ENCODE results near the gene MPPED1. TPM values are rescaled to one million over a fixed set of nuclear protein-coding genes. Genes with fewer than 3 reads are reported as not detected.

MPPED1 gene
- polyA plus RNA-seq, 1 of the 3 experiments (the other 2 are of a cell fraction): 0.03 TPM

DNA sequence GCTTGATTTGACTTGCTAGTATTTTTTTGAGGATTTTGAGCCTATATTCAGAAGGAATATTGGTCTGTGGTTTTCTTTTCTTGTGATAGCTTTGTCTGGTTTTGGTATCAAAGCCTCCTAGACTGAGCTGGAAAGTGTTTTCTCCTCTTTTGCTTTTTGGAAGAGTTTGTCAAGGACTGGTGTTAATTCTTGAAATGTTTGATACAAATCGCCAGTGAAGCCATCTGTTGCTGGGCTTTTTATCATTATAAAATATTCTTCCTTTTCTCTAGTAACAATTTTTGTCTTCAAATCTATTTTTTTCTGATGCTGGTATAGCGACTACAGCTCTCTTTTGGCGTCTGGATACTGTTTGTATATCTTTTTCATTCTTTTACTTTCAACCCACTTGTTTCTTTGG is 45.2 kb downstream of the MPPED1 start:
- H3K36me3 ChIP-seq (replicated peaks in 1 of 2; ENCODE audit: control insufficient read depth in 1 of 2, insufficient read depth in 2 of 2, low read length in 1 of 2): no peaks in the 10 kb centered on the region
- WGBS (ENCODE audit: low lambda C conversion rate): 35% methylated on average over 3 of the region's 3 CpGs
- H3K27me3 ChIP-seq (ENCODE audit: insufficient read depth): no peaks in the 10 kb centered on the region
- no peak overlapping the region for H3K27ac ChIP-seq (ENCODE audit: low read depth in 2 of 2, low read length in 1 of 2)
- no peaks in the 10 kb centered on the region for H3K9me2 ChIP-seq
- H3K9ac ChIP-seq: no peak overlapping the region
- no peaks in the 10 kb centered on the region for H3K4me1 ChIP-seq (ENCODE audit: control insufficient read depth in 1 of 2, insufficient read depth in 2 of 2, low read depth in 1 of 2, low read length in 1 of 2)
- no peaks in the 10 kb centered on the region for H4K20me1 ChIP-seq (ENCODE audit: insufficient read depth)
- no peak overlapping the region for H3K4me2 ChIP-seq
- H3F3A ChIP-seq (replicated peaks; ENCODE audit: insufficient read depth): no peaks in the 10 kb centered on the region
- DNase-seq: no peak
- TF ChIP-seq, protein P1, sequence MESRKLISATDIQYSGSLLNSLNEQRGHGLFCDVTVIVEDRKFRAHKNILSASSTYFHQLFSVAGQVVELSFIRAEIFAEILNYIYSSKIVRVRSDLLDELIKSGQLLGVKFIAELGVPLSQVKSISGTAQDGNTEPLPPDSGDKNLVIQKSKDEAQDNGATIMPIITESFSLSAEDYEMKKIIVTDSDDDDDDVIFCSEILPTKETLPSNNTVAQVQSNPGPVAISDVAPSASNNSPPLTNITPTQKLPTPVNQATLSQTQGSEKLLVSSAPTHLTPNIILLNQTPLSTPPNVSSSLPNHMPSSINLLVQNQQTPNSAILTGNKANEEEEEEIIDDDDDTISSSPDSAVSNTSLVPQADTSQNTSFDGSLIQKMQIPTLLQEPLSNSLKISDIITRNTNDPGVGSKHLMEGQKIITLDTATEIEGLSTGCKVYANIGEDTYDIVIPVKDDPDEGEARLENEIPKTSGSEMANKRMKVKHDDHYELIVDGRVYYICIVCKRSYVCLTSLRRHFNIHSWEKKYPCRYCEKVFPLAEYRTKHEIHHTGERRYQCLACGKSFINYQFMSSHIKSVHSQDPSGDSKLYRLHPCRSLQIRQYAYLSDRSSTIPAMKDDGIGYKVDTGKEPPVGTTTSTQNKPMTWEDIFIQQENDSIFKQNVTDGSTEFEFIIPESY (IDR thresholded peaks at IDR 0.05; ENCODE audit: borderline replicate concordance, low read depth): no peak
- TF ChIP-seq, protein P2, sequence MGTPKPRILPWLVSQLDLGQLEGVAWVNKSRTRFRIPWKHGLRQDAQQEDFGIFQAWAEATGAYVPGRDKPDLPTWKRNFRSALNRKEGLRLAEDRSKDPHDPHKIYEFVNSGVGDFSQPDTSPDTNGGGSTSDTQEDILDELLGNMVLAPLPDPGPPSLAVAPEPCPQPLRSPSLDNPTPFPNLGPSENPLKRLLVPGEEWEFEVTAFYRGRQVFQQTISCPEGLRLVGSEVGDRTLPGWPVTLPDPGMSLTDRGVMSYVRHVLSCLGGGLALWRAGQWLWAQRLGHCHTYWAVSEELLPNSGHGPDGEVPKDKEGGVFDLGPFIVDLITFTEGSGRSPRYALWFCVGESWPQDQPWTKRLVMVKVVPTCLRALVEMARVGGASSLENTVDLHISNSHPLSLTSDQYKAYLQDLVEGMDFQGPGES (IDR thresholded peaks at IDR 0.05; ENCODE audit: low read depth, low read length): no peak
- TF ChIP-seq EP300 (IDR thresholded peaks at IDR 0.05; ENCODE audit: borderline replicate concordance in 1 of 2, low read depth in 1 of 2, low read length in 1 of 2): no peak
- no peak overlapping the region for H2AFZ ChIP-seq (ENCODE audit: low read depth)
- H3K4me3 ChIP-seq (ENCODE audit: low read depth in 2 of 2, low read length in 1 of 2): no peak overlapping the region
- no peaks in the 10 kb centered on the region for H3K79me2 ChIP-seq (ENCODE audit: insufficient read depth)
- ChIA-PET POLR2A (no interaction called here), CTCF (no interaction called here)
- no peaks in the 10 kb centered on the region for H3K9me3 ChIP-seq

DNA sequence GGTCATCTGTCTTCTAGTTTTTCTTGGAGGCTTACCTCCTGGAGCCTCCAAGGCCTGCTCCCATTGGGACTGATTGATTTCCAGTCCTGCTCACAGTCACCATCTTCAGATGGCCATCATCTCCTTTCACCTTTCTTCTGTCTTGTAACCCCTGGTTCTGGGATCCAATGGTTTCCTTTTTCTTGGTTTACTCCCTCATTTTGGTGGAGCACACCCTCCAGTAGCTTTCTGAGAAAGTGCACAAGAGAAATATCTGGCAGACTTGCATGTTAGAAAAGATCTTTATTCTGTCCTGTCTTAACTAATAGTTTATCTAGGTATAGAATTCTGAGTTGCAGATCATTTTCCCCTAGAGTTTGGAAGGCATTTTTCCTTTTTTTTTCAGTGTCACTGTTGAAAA is 50.9 kb downstream of the MPPED1 start:
- H3K4me2 ChIP-seq: no peak overlapping the region
- TF ChIP-seq RAD21 (IDR thresholded peaks at IDR 0.05; ENCODE audit: low read length) (no peak), TAF1 (IDR thresholded peaks at IDR 0.05; ENCODE audit: borderline replicate concordance, low read depth, low read length) (no peak), SIN3A (IDR thresholded peaks at IDR 0.05; ENCODE audit: borderline replicate concordance, low read depth, low read length) (no peak), FOXJ3 (CRISPR knock-in tag; IDR thresholded peaks at IDR 0.05) (no peak), FOXM1 (IDR thresholded peaks at IDR 0.05; ENCODE audit: low read depth) (no peak), MXI1 (IDR thresholded peaks at IDR 0.05; ENCODE audit: low read depth, low read length) (no peak), YY1 (IDR thresholded peaks at IDR 0.05; ENCODE audit: low read depth) (no peak), TCF12 (IDR thresholded peaks at IDR 0.05) (no peak)
- TF ChIP-seq, protein P3, sequence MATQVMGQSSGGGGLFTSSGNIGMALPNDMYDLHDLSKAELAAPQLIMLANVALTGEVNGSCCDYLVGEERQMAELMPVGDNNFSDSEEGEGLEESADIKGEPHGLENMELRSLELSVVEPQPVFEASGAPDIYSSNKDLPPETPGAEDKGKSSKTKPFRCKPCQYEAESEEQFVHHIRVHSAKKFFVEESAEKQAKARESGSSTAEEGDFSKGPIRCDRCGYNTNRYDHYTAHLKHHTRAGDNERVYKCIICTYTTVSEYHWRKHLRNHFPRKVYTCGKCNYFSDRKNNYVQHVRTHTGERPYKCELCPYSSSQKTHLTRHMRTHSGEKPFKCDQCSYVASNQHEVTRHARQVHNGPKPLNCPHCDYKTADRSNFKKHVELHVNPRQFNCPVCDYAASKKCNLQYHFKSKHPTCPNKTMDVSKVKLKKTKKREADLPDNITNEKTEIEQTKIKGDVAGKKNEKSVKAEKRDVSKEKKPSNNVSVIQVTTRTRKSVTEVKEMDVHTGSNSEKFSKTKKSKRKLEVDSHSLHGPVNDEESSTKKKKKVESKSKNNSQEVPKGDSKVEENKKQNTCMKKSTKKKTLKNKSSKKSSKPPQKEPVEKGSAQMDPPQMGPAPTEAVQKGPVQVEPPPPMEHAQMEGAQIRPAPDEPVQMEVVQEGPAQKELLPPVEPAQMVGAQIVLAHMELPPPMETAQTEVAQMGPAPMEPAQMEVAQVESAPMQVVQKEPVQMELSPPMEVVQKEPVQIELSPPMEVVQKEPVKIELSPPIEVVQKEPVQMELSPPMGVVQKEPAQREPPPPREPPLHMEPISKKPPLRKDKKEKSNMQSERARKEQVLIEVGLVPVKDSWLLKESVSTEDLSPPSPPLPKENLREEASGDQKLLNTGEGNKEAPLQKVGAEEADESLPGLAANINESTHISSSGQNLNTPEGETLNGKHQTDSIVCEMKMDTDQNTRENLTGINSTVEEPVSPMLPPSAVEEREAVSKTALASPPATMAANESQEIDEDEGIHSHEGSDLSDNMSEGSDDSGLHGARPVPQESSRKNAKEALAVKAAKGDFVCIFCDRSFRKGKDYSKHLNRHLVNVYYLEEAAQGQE (IDR thresholded peaks at IDR 0.05; ENCODE audit: low read depth, low read length): no peak
- TF ChIP-seq, protein P4, sequence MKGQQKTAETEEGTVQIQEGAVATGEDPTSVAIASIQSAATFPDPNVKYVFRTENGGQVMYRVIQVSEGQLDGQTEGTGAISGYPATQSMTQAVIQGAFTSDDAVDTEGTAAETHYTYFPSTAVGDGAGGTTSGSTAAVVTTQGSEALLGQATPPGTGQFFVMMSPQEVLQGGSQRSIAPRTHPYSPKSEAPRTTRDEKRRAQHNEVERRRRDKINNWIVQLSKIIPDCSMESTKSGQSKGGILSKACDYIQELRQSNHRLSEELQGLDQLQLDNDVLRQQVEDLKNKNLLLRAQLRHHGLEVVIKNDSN (IDR thresholded peaks at IDR 0.05; ENCODE audit: borderline replicate concordance, low read depth): no peak
- no peak overlapping the region for H3K4me3 ChIP-seq (ENCODE audit: low read depth in 2 of 2, low read length in 1 of 2)
- CTCF ChIA-PET: no interaction called here
- no peaks in the 10 kb centered on the region for H3K79me2 ChIP-seq (ENCODE audit: insufficient read depth)
- no peaks in the 10 kb centered on the region for H3K36me3 ChIP-seq (replicated peaks in 1 of 2; ENCODE audit: control insufficient read depth in 1 of 2, insufficient read depth in 2 of 2, low read length in 1 of 2)
- H4K20me1 ChIP-seq (ENCODE audit: insufficient read depth): no peaks in the 10 kb centered on the region
- no peaks in the 10 kb centered on the region; a peak in 1 of 4 replicates for H3K4me1 ChIP-seq (ENCODE audit: control insufficient read depth in 1 of 2, insufficient read depth in 2 of 2, low read depth in 1 of 2, low read length in 1 of 2)
- no peak overlapping the region for H2AFZ ChIP-seq (ENCODE audit: low read depth)
- no peaks in the 10 kb centered on the region for H3K9me2 ChIP-seq
- DNase-seq: no peak
- POLR2A ChIA-PET: no interaction called here
- H3K27me3 ChIP-seq (ENCODE audit: insufficient read depth): no peaks in the 10 kb centered on the region
- no peak overlapping the region for H3K9ac ChIP-seq
- H3K27ac ChIP-seq (ENCODE audit: low read depth in 2 of 2, low read length in 1 of 2): no peak overlapping the region
- no peaks in the 10 kb centered on the region for H3F3A ChIP-seq (replicated peaks; ENCODE audit: insufficient read depth)
- no peaks in the 10 kb centered on the region for H3K9me3 ChIP-seq
